Testis (tissue), 3 donors: ENCODE measurements around the gene PITX2. TPM values are rescaled to one million over a fixed set of nuclear protein-coding genes. Genes with fewer than 3 reads are reported as not detected.
"Not testable (repeated sequence)": the region's sequence is repeated elsewhere in the genome, so short reads cannot be mapped to it uniquely, and the experiment has no call there.

Experiments used
- DNase-seq: peaks from one replicate; pipeline ENCODE4 v3.0.0-alpha.2; 2019
- H3K27ac ChIP-seq, 2 donors: fragments of 200-600 bp; sonication (generic); one replicate each; pipeline ENCODE4 v1.5.1; 2019
- H3K27me3 ChIP-seq: fragments of 200-600 bp; sonication (generic); one replicate; pipeline ENCODE4 v1.5.1; 2019
- H3K36me3 ChIP-seq: fragments of 200-600 bp; sonication (generic); one replicate; pipeline ENCODE4 v1.5.1; 2017; ENCODE audit warnings: low read depth; ENCODE audit errors: missing control alignments
- H3K4me1 ChIP-seq: fragments of 200-600 bp; sonication (generic); one replicate; pipeline ENCODE4 v1.5.1; 2019
- H3K4me3 ChIP-seq, 2 donors: fragments of 200-600 bp; sonication (generic); one replicate each; pipeline ENCODE4 v1.5.1; 2017 to 2019
- H3K9me3 ChIP-seq: fragments of 200-600 bp; sonication (generic); one replicate; pipeline ENCODE4 v1.5.1; 2017
- CTCF ChIP-seq, 3 experiments: fragments of 450-650 bp in 2 of 3; fragments of 200-600 bp in 1 of 3; sonication (generic) in 1 of 3; IDR thresholded peaks; one replicate each; pipeline ENCODE4 v1.5.1; 2016 to 2019; ENCODE audit warnings: antibody characterized with exemption in 3 of 3, mild to moderate bottlenecking in 2 of 3, moderate library complexity in 1 of 3
- POLR2A ChIP-seq: fragments of 450-650 bp; IDR thresholded peaks from one replicate; pipeline ENCODE4 v1.6.1; 2017; ENCODE audit warnings: antibody characterized with exemption, mild to moderate bottlenecking, moderate library complexity
- WGBS, 2 donors: methylation state at CpG; one replicate each; pipeline ENCODE4 v1.1.5; 2018; 5-methylcytosine and 5-hydroxymethylcytosine counted together
- intact Hi-C: fragments of 100-400 bp; cut with DNase I; formaldehyde crosslinking; loops from one replicate; pipeline ENCODE4 v1.15.1; 2023; ENCODE audit warnings: low total_unique reads
- polyA plus RNA-seq: library from polyadenylated mRNA; stranded (reverse); fragments of 350-450 nt; fragmentation: Illumina TruSeq; extraction: RNeasy Lipid Tissue Mini Kit (QIAGEN cat#74804); gene quantifications from one replicate; pipeline ENCODE4 v1.2.3, GENCODE V29; 2014; ENCODE audit warnings: low read depth, low replicate concordance; ENCODE audit not compliant: insufficient read depth
- total RNA-seq, 2 donors: library from RNA; depleted of rRNA; stranded (reverse); fragments of >200 nt; gene quantifications; one replicate each; pipeline ENCODE4 v1.2.3, GENCODE V29; 2016

The PITX2 gene
- total and polyA plus RNA-seq, 3 donors from 2014 or later = 0.93 to 2.6 (median 2.3) TPM

GRCh38 chr4:110587666-110588285, 35.1 kb downstream of the PITX2 start:
- H3K4me1 ChIP-seq = no peaks in the 10 kb centered on the region
- DNase-seq = no peak
- H3K9me3 ChIP-seq = no peaks in the 10 kb centered on the region
- H3K27ac ChIP-seq = no peak overlapping the region
- no peak for TF ChIP-seq CTCF (IDR thresholded peaks at IDR 0.05)
- no peak for TF ChIP-seq POLR2A
- intact Hi-C loops = no loop called here
- 72 to 75% methylated on average over 28 to 36 of the region's 36 CpGs for WGBS, 2 donors
- peak overlapping the region; percentile 10 to 48 for H3K4me3 ChIP-seq
- no peaks in the 10 kb centered on the region for H3K27me3 ChIP-seq
- no peaks in the 10 kb centered on the region for H3K36me3 ChIP-seq

GRCh38 chr4:110586131-110586850, 36.6 kb downstream of the PITX2 start:
- no peak for TF ChIP-seq POLR2A
- TF ChIP-seq CTCF (IDR thresholded peaks at IDR 0.05) = peak in 2 of 3 experiments; percentile 15 to 24
- Histone ChIP-seq H3K4me1 (no peaks in the 10 kb centered on the region), H3K4me3 (no peak overlapping the region), H3K36me3 (no peaks in the 10 kb centered on the region), H3K27ac (no peak overlapping the region), H3K27me3 (no peaks in the 10 kb centered on the region), H3K9me3 (no peaks in the 10 kb centered on the region)
- DNase-seq = no peak
- WGBS, 2 donors = 23 to 38% methylated on average over 7 of the region's 7 CpGs
- intact Hi-C loops = no loop called here

GRCh38 chr4:110576696-110577095, 46.2 kb downstream of the PITX2 start:
- intact Hi-C loops = not testable (repeated sequence)

More at GRCh38 chr4:110576696-110577095, 46.2 kb downstream of the PITX2 start:
- H3K27me3 ChIP-seq, H3K4me3 ChIP-seq, DNase-seq, H3K36me3 ChIP-seq, H3K9me3 ChIP-seq, H3K4me1 ChIP-seq, H3K27ac ChIP-seq: not testable (repeated sequence)
- 87 to 91% methylated on average over 2 of the region's 2 CpGs for WGBS, 2 donors

Other genes with a start within 250 kb of the PITX2 start
- 1 to 10 TPM; 1.7 to 2.4 TPM for gene ENPEP, start 146.9 kb downstream of the PITX2 start, total RNA-seq
- gene ENPEP, start 146.9 kb downstream of the PITX2 start, polyA plus RNA-seq = 1.7 TPM